Prostate gland (tissue), 2 donors: Measurements from ENCODE around the gene PDLIM7.

Source experiments
- CTCF ChIP-seq, 4 experiments: fragments of 200-600 bp in 2 of 4; fragments of 450-650 bp in 2 of 4; sonication (generic) in 2 of 4; IDR thresholded peaks; 1 replicate in 3 of 4; 2 replicates in 1 of 4; pipeline ENCODE4 v1.5.1; 2016 to 2019; ENCODE audit warnings: antibody characterized with exemption in 4 of 4, mild to moderate bottlenecking in 2 of 4, moderate library complexity in 2 of 4
- POLR2AphosphoS5 ChIP-seq: sonication (generic); formaldehyde crosslinking; IDR thresholded peaks from one replicate; pipeline ENCODE4 v1.6.1; 2017; ENCODE audit warnings: antibody characterized with exemption

GRCh38 chr5:177510567-177511053 lies 13.2 kb upstream of the PDLIM7 start:
- TF ChIP-seq CTCF (IDR thresholded peaks at IDR 0.05) (no peak), POLR2AphosphoS5 (no peak)
